Measurements from ENCODE around the gene CDH4.

GRCh38 chr20:61926796-61927192 is 674.7 kb downstream of the CDH4 start:
- TF ChIP-seq CTCF (IDR thresholded peaks at IDR 0.05) (no peak), POLR2AphosphoS5 (IDR thresholded peaks at IDR 0.05) (no peak), EP300 (IDR thresholded peaks at IDR 0.05) (no peak)

Measured in sigmoid colon (tissue), 4 donors.